ENCODE results near the gene DEDD. TPM values are rescaled to one million over a fixed set of nuclear protein-coding genes. Genes with fewer than 3 reads are reported as not detected.

DEDD gene
- polyA plus RNA-seq, 3 donors = 40.9 to 56.3 (median 42.2) TPM

- peak overlapping the region; percentile 62 to 89 for H3K27ac ChIP-seq (ENCODE audit: low read depth in 1 of 2, low read length in 2 of 2)
- H3K4me1 ChIP-seq (ENCODE audit: control insufficient read depth in 1 of 2, insufficient read depth in 2 of 2, low read length in 2 of 2) = peaks cover 47 to 60% of the 10 kb centered on the region in 2 donors
- H3K9me3 ChIP-seq (replicated peaks in 1 of 2; ENCODE audit: control insufficient read depth in 1 of 2, insufficient read depth in 1 of 2, low read length in 2 of 2) = no peaks in the 10 kb centered on the region
- H3K27me3 ChIP-seq (ENCODE audit: control insufficient read depth in 2 of 2, insufficient read depth in 2 of 2, low read length in 2 of 2) = no peaks in the 10 kb centered on the region
- peak overlapping the region; percentile 26 for H2AFZ ChIP-seq (ENCODE audit: insufficient read depth, low read depth, low read length, poor library complexity, severe bottlenecking)
- no peaks in the 10 kb centered on the region for H3K36me3 ChIP-seq (replicated peaks in 1 of 2; ENCODE audit: control insufficient read depth in 1 of 2, insufficient read depth in 2 of 2, low read length in 2 of 2)
- peak; percentile 98 to 99 (median 99) for DNase-seq
- no peaks in the 10 kb centered on the region for H4K20me1 ChIP-seq (ENCODE audit: insufficient read depth, low read length)
- no peaks in the 10 kb centered on the region for H3K79me2 ChIP-seq (ENCODE audit: insufficient read depth, low read length)
- H3K4me1 Mint-ChIP-seq = peaks cover 69% of the 10 kb centered on the region
- peak overlapping the region; percentile 35 to 41 for H3K4me3 Mint-ChIP-seq
- peaks cover 7 to 15% of the 10 kb centered on the region in 2 donors for H3K36me3 Mint-ChIP-seq
- 36% methylated on average over 6 of the region's 8 CpGs for WGBS (ENCODE audit: insufficient coverage)
- H3K4me3 ChIP-seq (replicated peaks in 1 of 3; ENCODE audit: low read depth in 2 of 3, low read length in 3 of 3) = peak overlapping the region in 1 of 3 experiments; percentile 7
- H3K27ac Mint-ChIP-seq = peak overlapping the region; percentile 90 to 98 (median 96)
- H3K27me3 Mint-ChIP-seq (ENCODE audit: low read depth in 3 of 3) = peaks cover 0 to 3% (median 1%) of the 10 kb centered on the region in 3 donors
- TF ChIP-seq CTCF (IDR thresholded peaks at IDR 0.05) = no peak
- H3K9me3 Mint-ChIP-seq = no peaks in the 10 kb centered on the region
- peak overlapping the region; percentile 29 for H3K4me2 ChIP-seq (replicated peaks; ENCODE audit: extremely low read depth, low read length, poor library complexity, severe bottlenecking)
- peak overlapping the region; percentile 56 for H3K9ac ChIP-seq (ENCODE audit: insufficient read depth, low read length, poor library complexity, severe bottlenecking)
- intact Hi-C loops (cut with micrococcal nuclease) = loop anchor here in 1 of 2 donors (1.0 to 2.0 kb wide), 2 partner anchors 11 to 14 kb away; no protein-coding TSS in a partner anchor
Measured at GRCh38 chr1:161082996-161083747, 49.3 kb downstream of the DEDD start.

- H3K36me3 Mint-ChIP-seq = peaks cover 7 to 14% of the 10 kb centered on the region in 2 donors
- DNase-seq = no peak
- H3K9me3 Mint-ChIP-seq = no peaks in the 10 kb centered on the region
- no peaks in the 10 kb centered on the region for H3K9me3 ChIP-seq (replicated peaks in 1 of 2; ENCODE audit: control insufficient read depth in 1 of 2, insufficient read depth in 1 of 2, low read length in 2 of 2)
- 100% methylated on average over 1 of the region's 2 CpGs for WGBS (ENCODE audit: insufficient coverage)
- no peak overlapping the region for H3K4me3 ChIP-seq (replicated peaks in 1 of 3; ENCODE audit: low read depth in 2 of 3, low read length in 3 of 3)
- H3K27me3 Mint-ChIP-seq (ENCODE audit: low read depth in 3 of 3) = peaks cover 0 to 3% (median 1%) of the 10 kb centered on the region in 3 donors
- H3K36me3 ChIP-seq (replicated peaks in 1 of 2; ENCODE audit: control insufficient read depth in 1 of 2, insufficient read depth in 2 of 2, low read length in 2 of 2) = no peaks in the 10 kb centered on the region
- H3K79me2 ChIP-seq (ENCODE audit: insufficient read depth, low read length) = no peaks in the 10 kb centered on the region
- no peak overlapping the region for H2AFZ ChIP-seq (ENCODE audit: insufficient read depth, low read depth, low read length, poor library complexity, severe bottlenecking)
- intact Hi-C loops (cut with micrococcal nuclease) = loop anchor here in 1 of 2 donors (2.0 kb wide), 1 partner anchor 14 kb away; no protein-coding TSS in a partner anchor
- no peaks in the 10 kb centered on the region for H3K27me3 ChIP-seq (ENCODE audit: control insufficient read depth in 2 of 2, insufficient read depth in 2 of 2, low read length in 2 of 2)
- peak overlapping the region in 1 of 2 donors; percentile 29 for H3K4me3 Mint-ChIP-seq
- H3K4me1 ChIP-seq (ENCODE audit: control insufficient read depth in 1 of 2, insufficient read depth in 2 of 2, low read length in 2 of 2) = peaks cover 43 to 55% of the 10 kb centered on the region in 2 donors
- H3K27ac Mint-ChIP-seq = peak overlapping the region; percentile 90 to 98 (median 96)
- peaks cover 62% of the 10 kb centered on the region for H3K4me1 Mint-ChIP-seq
- H4K20me1 ChIP-seq (ENCODE audit: insufficient read depth, low read length) = no peaks in the 10 kb centered on the region
- no peak for TF ChIP-seq CTCF (IDR thresholded peaks at IDR 0.05)
- peak overlapping the region in 1 of 2 donors; percentile 89 for H3K27ac ChIP-seq (ENCODE audit: low read depth in 1 of 2, low read length in 2 of 2)
- peak overlapping the region; percentile 20 for H3K9ac ChIP-seq (ENCODE audit: insufficient read depth, low read length, poor library complexity, severe bottlenecking)
- no peak overlapping the region for H3K4me2 ChIP-seq (replicated peaks; ENCODE audit: extremely low read depth, low read length, poor library complexity, severe bottlenecking)
Measured at GRCh38 chr1:161082483-161082882, 50.0 kb downstream of the DEDD start.
